Endothelial cell of umbilical vein (primary cell): Measurements from ENCODE around the gene DDX47. TPM values are rescaled to one million over a fixed set of nuclear protein-coding genes. Genes with fewer than 3 reads are reported as not detected.

Experiments used
- BruUV-seq: library from RNA; stranded (reverse); fragments of 400-500 nt; replicated peaks from 2 replicates; lab custom pipeline; 2021; lab: Mats Ljungman, UMichigan
- CTCF ChIA-PET: fragments of 300-600, 350-600 bp; sonication (Branson Sonifier 250); formaldehyde crosslinking; loops from one replicate; lab custom pipeline; 2021; ENCODE audit warnings: antibody characterized with exemption, inconsistent platforms; lab: Charles Lee
- POLR2A ChIA-PET: fragments of 300-600, 350-600 bp; sonication (Branson Sonifier 250); formaldehyde crosslinking; loops from one replicate; lab custom pipeline; 2021; ENCODE audit warnings: antibody characterized with exemption, inconsistent platforms; lab: Charles Lee
- DNase-seq: peaks from one replicate; pipeline ENCODE4 v3.0.0-alpha.2; 2011; ENCODE audit warnings: low read depth, low spot score
- FAIRE-seq: peaks from 2 replicates; lab custom pipeline; 2011; peaks lifted over from hg19 to GRCh38; lab: Jason Lieb, UNC
- H2AFZ ChIP-seq: 2 replicates; pipeline ENCODE4 v1.6.0; 2012; ENCODE audit warnings: low read depth, low read length, control low read depth, inconsistent platforms
- H3K27ac ChIP-seq: 2 replicates; pipeline ENCODE4 v1.5.1; 2011; ENCODE audit warnings: low read depth, mild to moderate bottlenecking, control low read depth, low read length, moderate library complexity; ENCODE audit not compliant: insufficient read depth
- H3K27me3 ChIP-seq, 2 experiments: 2 replicates each; pipeline versions ENCODE4 v1.6.0 to v1.6.1; 2011; ENCODE audit warnings: low read length in 2 of 2, mixed read lengths in 1 of 2; ENCODE audit not compliant: control insufficient read depth in 2 of 2, insufficient read depth in 2 of 2
- H3K36me3 ChIP-seq, 2 experiments: 2 replicates in 1 of 2; 3 replicates in 1 of 2; pipeline ENCODE4 v1.5.1; 2011; ENCODE audit warnings: low read length in 2 of 2, mild to moderate bottlenecking in 1 of 2, moderate library complexity in 1 of 2; ENCODE audit not compliant: control insufficient read depth in 2 of 2, insufficient read depth in 2 of 2; ENCODE audit errors: extremely low read depth in 1 of 2
- H3K4me1 ChIP-seq: 3 replicates; pipeline ENCODE4 v1.5.1; 2011; ENCODE audit warnings: mild to moderate bottlenecking, low read length; ENCODE audit not compliant: control insufficient read depth, insufficient read depth; ENCODE audit errors: extremely low read depth
- H3K4me2 ChIP-seq: 2 replicates; pipeline ENCODE4 v1.6.1; 2011; ENCODE audit warnings: low read length, control low read depth, mixed read lengths; ENCODE audit not compliant: insufficient read depth
- H3K4me3 ChIP-seq, 3 experiments: fragments of 200-600 bp in 1 of 3; sonication (generic), shearing (Covaris generic) in 1 of 3; replicated peaks in 1 of 3; 2 replicates each; pipeline ENCODE4 v1.5.1; 2011 to 2016; ENCODE audit warnings: control low read depth in 3 of 3, low read length in 3 of 3, mild to moderate bottlenecking in 2 of 3, inconsistent platforms in 1 of 3, low read depth in 1 of 3, moderate library complexity in 1 of 3; ENCODE audit not compliant: insufficient read depth in 1 of 3
- H3K79me2 ChIP-seq: 2 replicates; pipeline ENCODE4 v1.6.0; 2012; ENCODE audit warnings: low read length, inconsistent platforms; ENCODE audit not compliant: control insufficient read depth, insufficient read depth
- H3K9ac ChIP-seq: replicated peaks from 2 replicates; pipeline ENCODE3; 2011; ENCODE audit warnings: low read length, control low read depth; ENCODE audit not compliant: insufficient read depth; ENCODE audit errors: extremely low read depth
- H3K9me1 ChIP-seq: replicated peaks from 3 replicates; pipeline ENCODE4 v1.6.0; 2011; ENCODE audit warnings: mild to moderate bottlenecking, low read length; ENCODE audit not compliant: control insufficient read depth, insufficient read depth; ENCODE audit errors: extremely low read depth
- H3K9me3 ChIP-seq: replicated peaks from 2 replicates; pipeline ENCODE4 v1.5.1; 2012; ENCODE audit warnings: low read length, inconsistent platforms; ENCODE audit not compliant: control insufficient read depth, insufficient read depth
- H4K20me1 ChIP-seq: replicated peaks from 2 replicates; pipeline ENCODE3; 2011; ENCODE audit warnings: mild to moderate bottlenecking, low read length; ENCODE audit not compliant: control insufficient read depth, insufficient read depth; ENCODE audit errors: extremely low read depth
- EZH2 ChIP-seq: IDR thresholded peaks from 2 replicates; pipeline ENCODE4 v1.6.1; 2012; ENCODE audit warnings: borderline replicate concordance, low read depth, mild to moderate bottlenecking, moderate library complexity, low read length, inconsistent platforms; ENCODE audit not compliant: severe bottlenecking
- FOS ChIP-seq: IDR thresholded peaks from 2 replicates; pipeline ENCODE4 v1.6.1; 2011; ENCODE audit warnings: mild to moderate bottlenecking, low read length, moderate library complexity, borderline replicate concordance; ENCODE audit not compliant: insufficient read depth
- GATA2 ChIP-seq: IDR thresholded peaks from 2 replicates; pipeline ENCODE4 v1.7.0; 2011; ENCODE audit warnings: low read depth, mild to moderate bottlenecking, moderate library complexity, mixed read lengths, low read length; ENCODE audit not compliant: insufficient read length, insufficient read depth
- MYC ChIP-seq: IDR thresholded peaks from one replicate; pipeline ENCODE4 v1.6.1; 2011; ENCODE audit warnings: mild to moderate bottlenecking, low read depth, low read length
- POLR2A ChIP-seq: IDR thresholded peaks from 2 replicates; pipeline ENCODE4 v1.6.1; 2012; ENCODE audit warnings: low read depth, mild to moderate bottlenecking, control low read depth, low read length
- dilution Hi-C: fragments of 300-500 bp; cut with MboI; formaldehyde crosslinking; loops from one replicate; pipeline ENCODE4 v1.15.0; 2019; ENCODE audit warnings: low sequenced_read_pairs; ENCODE audit not compliant: extremely low pct_ligation_motif_present
- intact Hi-C: fragments of 100-400 bp; cut with micrococcal nuclease; formaldehyde crosslinking; loops from one replicate; pipeline ENCODE4 v1.10.0; 2022
- polyA plus RNA-seq, 4 experiments: library from polyadenylated mRNA; depleted of rRNA in 3 of 4; stranded (reverse) in 3 of 4; unstranded in 1 of 4; fragments of >200 nt; gene quantifications; 2 replicates each; pipeline versions ENCODE4 v1.2.1 to v1.2.3, GENCODE V29; 2011 to 2012; ENCODE audit warnings: missing spikeins in 1 of 4
- total RNA-seq: library from RNA; stranded (reverse); gene quantifications from 2 replicates; pipeline ENCODE4 v1.2.3, GENCODE V29; 2021
- TF ChIP-seq, protein P1 (sequence below), 2 donors: IDR thresholded peaks; 1 replicate in 1 of 2; 2 replicates in 1 of 2; pipeline ENCODE4 v1.5.1; 2011; ENCODE audit warnings: low read length in 2 of 2, mild to moderate bottlenecking in 2 of 2, moderate library complexity in 2 of 2, control low read depth in 1 of 2, inconsistent platforms in 1 of 2, low read depth in 1 of 2; ENCODE audit not compliant: insufficient read depth in 1 of 2; ENCODE audit errors: extremely low read depth in 1 of 2
- TF ChIP-seq, protein P2 (sequence below): IDR thresholded peaks from 2 replicates; pipeline ENCODE4 v1.6.1; 2011; ENCODE audit not compliant: insufficient read depth, insufficient read length

The DDX47 gene
- total and polyA plus RNA-seq, 2 donors (not counting 3 experiments of a cell fraction or from before 2014, with no cell fraction given) = 73.4 to 74.6 TPM

GRCh38 chr12:12837813-12838153 lies 24.6 kb downstream of the DDX47 start:
- Histone ChIP-seq H3K27ac (peak overlapping the region; percentile 91), H3K27me3 (no peaks in the 10 kb centered on the region), H2AFZ (no peak overlapping the region), H4K20me1 (no peaks in the 10 kb centered on the region), H3K4me3 (no peak overlapping the region), H3K9ac (no peak overlapping the region), H3K36me3 (peaks cover 0 to 5% of the 10 kb centered on the region in 2 experiments), H3K9me3 (no peaks in the 10 kb centered on the region), H3K9me1 (no peaks in the 10 kb centered on the region), H3K79me2 (no peaks in the 10 kb centered on the region), H3K4me2 (peak overlapping the region; percentile 2), H3K4me1 (peaks cover 55% of the 10 kb centered on the region)
- FAIRE-seq (no peak), DNase-seq (peak; percentile 22)
- POLR2A ChIA-PET = interaction anchor here (0.6 to 2.7 kb wide), 5 partner anchors 43 to 134 kb away, joined by 3 to 21 read pairs (median 4); partner anchors contain the start of gene GPRC5A
- no TSS peak for BruUV-seq
- no peak for TF ChIP-seq MYC
- TF ChIP-seq GATA2 = no peak
- TF ChIP-seq, protein P1, sequence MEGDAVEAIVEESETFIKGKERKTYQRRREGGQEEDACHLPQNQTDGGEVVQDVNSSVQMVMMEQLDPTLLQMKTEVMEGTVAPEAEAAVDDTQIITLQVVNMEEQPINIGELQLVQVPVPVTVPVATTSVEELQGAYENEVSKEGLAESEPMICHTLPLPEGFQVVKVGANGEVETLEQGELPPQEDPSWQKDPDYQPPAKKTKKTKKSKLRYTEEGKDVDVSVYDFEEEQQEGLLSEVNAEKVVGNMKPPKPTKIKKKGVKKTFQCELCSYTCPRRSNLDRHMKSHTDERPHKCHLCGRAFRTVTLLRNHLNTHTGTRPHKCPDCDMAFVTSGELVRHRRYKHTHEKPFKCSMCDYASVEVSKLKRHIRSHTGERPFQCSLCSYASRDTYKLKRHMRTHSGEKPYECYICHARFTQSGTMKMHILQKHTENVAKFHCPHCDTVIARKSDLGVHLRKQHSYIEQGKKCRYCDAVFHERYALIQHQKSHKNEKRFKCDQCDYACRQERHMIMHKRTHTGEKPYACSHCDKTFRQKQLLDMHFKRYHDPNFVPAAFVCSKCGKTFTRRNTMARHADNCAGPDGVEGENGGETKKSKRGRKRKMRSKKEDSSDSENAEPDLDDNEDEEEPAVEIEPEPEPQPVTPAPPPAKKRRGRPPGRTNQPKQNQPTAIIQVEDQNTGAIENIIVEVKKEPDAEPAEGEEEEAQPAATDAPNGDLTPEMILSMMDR (IDR thresholded peaks at IDR 0.05; ENCODE audit: extremely low read depth in 1 of 2, insufficient read depth in 1 of 2, low read depth in 1 of 2, low read length in 2 of 2) = no peak
- no peak for TF ChIP-seq POLR2A
- CTCF ChIA-PET = interaction anchor here (0.7 to 5.3 kb wide), 26 partner anchors 8 to 374 kb away, joined by 3 to 106 read pairs (median 10); partner anchors contain the start of genes DDX47 and GPRC5A
- intact Hi-C loops = loop anchor here (1.0 to 5.0 kb wide), 9 partner anchors 29 to 395 kb away; partner anchors contain the start of gene GPRC5A
- dilution Hi-C loops = loop anchor here (10.0 kb wide), 1 partner anchor 147 kb away; no protein-coding TSS in a partner anchor

GRCh38 chr12:12839003-12839395 lies 25.9 kb downstream of the DDX47 start:
- FAIRE-seq (no peak), DNase-seq (no peak)
- Histone ChIP-seq H3K4me2 (no peak overlapping the region), H3K9me3 (no peaks in the 10 kb centered on the region), H3K36me3 (no peaks in the 10 kb centered on the region), H4K20me1 (no peaks in the 10 kb centered on the region), H3K27me3 (no peaks in the 10 kb centered on the region), H2AFZ (no peak overlapping the region), H3K9me1 (no peaks in the 10 kb centered on the region), H3K4me1 (peaks cover 55% of the 10 kb centered on the region), H3K79me2 (no peaks in the 10 kb centered on the region), H3K9ac (peak overlapping the region; percentile 25), H3K27ac (peak overlapping the region; percentile 91), H3K4me3 (no peak overlapping the region)
- BruUV-seq = TSS peak; percentile 18
- dilution Hi-C loops (loop anchor here (10.0 kb wide), 1 partner anchor 146 kb away; no protein-coding TSS in a partner anchor), intact Hi-C loops (loop anchor here (5.0 kb wide), 1 partner anchor 393 kb away; no protein-coding TSS in a partner anchor)
- POLR2A ChIA-PET = interaction anchor here (1.0 to 2.7 kb wide), 2 partner anchors 42 to 53 kb away, joined by 3 to 21 read pairs; partner anchors contain the start of gene GPRC5A
- CTCF ChIA-PET = interaction anchor here (0.8 to 5.3 kb wide), 12 partner anchors 11 to 144 kb away, joined by 3 to 106 read pairs (median 40); partner anchors contain the start of gene GPRC5A
- TF ChIP-seq MYC = no peak
- TF ChIP-seq, protein P2, sequence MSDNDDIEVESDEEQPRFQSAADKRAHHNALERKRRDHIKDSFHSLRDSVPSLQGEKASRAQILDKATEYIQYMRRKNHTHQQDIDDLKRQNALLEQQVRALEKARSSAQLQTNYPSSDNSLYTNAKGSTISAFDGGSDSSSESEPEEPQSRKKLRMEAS = no peak
- no peak for TF ChIP-seq POLR2A
- TF ChIP-seq, protein P1 (IDR thresholded peaks at IDR 0.05; ENCODE audit: extremely low read depth in 1 of 2, insufficient read depth in 1 of 2, low read depth in 1 of 2, low read length in 2 of 2) = no peak
- TF ChIP-seq FOS = no peak
- no peak for TF ChIP-seq GATA2
- no peak for TF ChIP-seq EZH2
